H1 (cell line): Measurements from ENCODE around the gene PPP1R1B. TPM values are rescaled to one million over a fixed set of nuclear protein-coding genes. Genes with fewer than 3 reads are reported as not detected.
A peak's percentile ranks its signal among the peaks of the same experiment; 100 is the strongest.

Experiments
- CTCF ChIA-PET: fragments of 300-600 bp; sonication (Branson Sonifier 250); formaldehyde crosslinking; loops from one replicate; lab custom pipeline; 2021; ENCODE audit not compliant: partially characterized antibody; lab: Charles Lee
- POLR2A ChIA-PET: fragments of 300-600 bp; sonication (Branson Sonifier 250); formaldehyde crosslinking; loops from one replicate; lab custom pipeline; 2021; ENCODE audit warnings: inconsistent platforms; ENCODE audit not compliant: partially characterized antibody; lab: Charles Lee
- DNase-seq, 2 experiments: peaks; one replicate each; pipeline versions ENCODE4 v3.0.0 to v3.0.0-alpha.2; 2010 to 2022; ENCODE audit warnings: low spot score in 2 of 2, low read depth in 1 of 2, mixed read lengths in 1 of 2
- FAIRE-seq: peaks from 2 replicates; lab custom pipeline; 2011; peaks lifted over from hg19 to GRCh38; lab: Jason Lieb, UNC
- H2AFZ ChIP-seq: 2 replicates; pipeline ENCODE4 v1.8.1; 2012; ENCODE audit warnings: low read length, inconsistent platforms
- H2AK5ac ChIP-seq: 2 replicates; pipeline ENCODE4 v1.6.1; 2013; ENCODE audit warnings: low read depth, low read length
- H2BK120ac ChIP-seq: replicated peaks from 2 replicates; pipeline ENCODE3; 2013; ENCODE audit warnings: low read depth, low read length, inconsistent platforms
- H2BK12ac ChIP-seq: 2 replicates; pipeline ENCODE4 v1.6.1; 2013; ENCODE audit warnings: low read depth, low read length
- H2BK15ac ChIP-seq: 2 replicates; pipeline ENCODE4 v1.6.1; 2013; ENCODE audit warnings: low read length
- H2BK20ac ChIP-seq: 2 replicates; pipeline ENCODE4 v1.6.1; 2013; ENCODE audit warnings: low read length
- H2BK5ac ChIP-seq: 2 replicates; pipeline ENCODE4 v1.6.1; 2013; ENCODE audit warnings: low read depth, low read length
- H3K14ac ChIP-seq: 2 replicates; pipeline ENCODE4 v1.6.1; 2013; ENCODE audit warnings: inconsistent platforms; ENCODE audit not compliant: insufficient read length
- H3K18ac ChIP-seq: 2 replicates; pipeline ENCODE4 v1.6.1; 2013; ENCODE audit warnings: low read length; ENCODE audit errors: extremely low read depth
- H3K23ac ChIP-seq: 2 replicates; pipeline ENCODE4 v1.6.1; 2013; ENCODE audit warnings: inconsistent platforms; ENCODE audit not compliant: insufficient read length
- H3K23me2 ChIP-seq: 2 replicates; pipeline ENCODE4 v1.6.1; 2013; ENCODE audit warnings: low read depth, low read length
- H3K27ac ChIP-seq: 2 replicates; pipeline ENCODE4 v1.6.1; 2011; ENCODE audit warnings: low read depth, low read length, inconsistent platforms
- H3K27me3 ChIP-seq, 4 experiments: replicated peaks in 1 of 4; 1 replicate in 1 of 4; 2 replicates in 3 of 4; pipeline versions ENCODE4 v1.6.1 to v1.8.1; 2011 to 2013; ENCODE audit warnings: low read length in 3 of 4, mild to moderate bottlenecking in 3 of 4, inconsistent platforms in 2 of 4, mixed read lengths in 2 of 4, moderate library complexity in 1 of 4; ENCODE audit not compliant: control insufficient read depth in 3 of 4, insufficient read depth in 3 of 4; ENCODE audit errors: extremely low read depth in 1 of 4
- H3K36me3 ChIP-seq, 4 experiments: 2 replicates each; pipeline versions ENCODE4 v1.6.1 to v1.8.1; 2011 to 2013; ENCODE audit warnings: mild to moderate bottlenecking in 4 of 4, low read length in 3 of 4, moderate library complexity in 2 of 4, control low read depth in 1 of 4, inconsistent platforms in 1 of 4; ENCODE audit not compliant: insufficient read depth in 4 of 4, control insufficient read depth in 2 of 4
- H3K4ac ChIP-seq: replicated peaks from 2 replicates; pipeline ENCODE3; 2013; ENCODE audit warnings: low read length, low read depth, mixed read lengths, inconsistent platforms; ENCODE audit not compliant: insufficient read length
- H3K4me1 ChIP-seq, 4 experiments: replicated peaks in 1 of 4; 1 replicate in 1 of 4; 2 replicates in 3 of 4; pipeline versions ENCODE4 v1.6.1 to v1.8.1; 2011 to 2013; ENCODE audit warnings: low read length in 3 of 4, inconsistent platforms in 2 of 4, mixed read lengths in 1 of 4; ENCODE audit not compliant: insufficient read depth in 4 of 4, control insufficient read depth in 3 of 4
- H3K4me2 ChIP-seq, 2 experiments: 2 replicates each; pipeline versions ENCODE4 v1.6.1 to v1.8.1; 2011 to 2013; ENCODE audit warnings: low read depth in 2 of 2, low read length in 2 of 2, control low read depth in 1 of 2, inconsistent platforms in 1 of 2, mild to moderate bottlenecking in 1 of 2; ENCODE audit not compliant: insufficient read depth in 1 of 2
- H3K4me3 ChIP-seq, 4 experiments: fragments of 200-600, 300-600 bp in 1 of 4; sonication (generic), shearing (Covaris generic), sonication (Bioruptor Twin) in 1 of 4; 2 replicates each; pipeline versions ENCODE4 v1.5.1 to v1.8.1; 2011 to 2016; ENCODE audit warnings: low read length in 4 of 4, low read depth in 3 of 4, control low read depth in 2 of 4, inconsistent platforms in 2 of 4, mild to moderate bottlenecking in 2 of 4, mixed read lengths in 1 of 4, moderate library complexity in 1 of 4; ENCODE audit not compliant: insufficient read depth in 2 of 4; ENCODE audit errors: extremely low read depth in 1 of 4
- H3K56ac ChIP-seq: replicated peaks from 2 replicates; pipeline ENCODE3; 2013; ENCODE audit warnings: low read depth, mild to moderate bottlenecking, mixed read lengths, low read length, inconsistent platforms; ENCODE audit not compliant: insufficient read length
- H3K79me1 ChIP-seq: 2 replicates; pipeline ENCODE4 v1.6.1; 2013; ENCODE audit warnings: low read depth, low read length, control low read depth
- H3K79me2 ChIP-seq, 2 experiments: 2 replicates each; pipeline versions ENCODE4 v1.6.1 to v1.8.1; 2012 to 2013; ENCODE audit warnings: low read length in 2 of 2, mild to moderate bottlenecking in 2 of 2, inconsistent platforms in 1 of 2; ENCODE audit not compliant: insufficient read depth in 2 of 2, control insufficient read depth in 1 of 2
- H3K9ac ChIP-seq, 4 experiments: replicated peaks in 1 of 4; 1 replicate in 1 of 4; 2 replicates in 3 of 4; pipeline versions ENCODE4 v1.6.1 to v1.8.1; 2011 to 2013; ENCODE audit warnings: low read depth in 3 of 4, low read length in 3 of 4, control low read depth in 2 of 4, mild to moderate bottlenecking in 2 of 4, moderate library complexity in 2 of 4, inconsistent platforms in 1 of 4; ENCODE audit errors: extremely low read depth in 1 of 4
- H3K9me3 ChIP-seq, 2 experiments: 2 replicates each; pipeline versions ENCODE4 v1.6.1 to v1.8.1; 2012 to 2013; ENCODE audit warnings: mild to moderate bottlenecking in 2 of 2, moderate library complexity in 2 of 2, control low read depth in 1 of 2, inconsistent platforms in 1 of 2, low read depth in 1 of 2, low read length in 1 of 2, mixed read lengths in 1 of 2; ENCODE audit not compliant: insufficient read depth in 2 of 2
- H4K20me1 ChIP-seq, 2 experiments: replicated peaks in 1 of 2; 2 replicates each; pipeline versions ENCODE3 to v1.8.1; 2011 to 2013; ENCODE audit warnings: inconsistent platforms in 2 of 2, low read length in 2 of 2, mild to moderate bottlenecking in 1 of 2; ENCODE audit not compliant: insufficient read depth in 2 of 2, control insufficient read depth in 1 of 2
- H4K5ac ChIP-seq: 2 replicates; pipeline ENCODE4 v1.6.1; 2013; ENCODE audit warnings: low read length, low read depth, mixed read lengths, inconsistent platforms; ENCODE audit not compliant: insufficient read length
- H4K8ac ChIP-seq: 2 replicates; pipeline ENCODE4 v1.8.0; 2013; ENCODE audit warnings: mild to moderate bottlenecking, moderate library complexity, low read length, inconsistent platforms; ENCODE audit not compliant: insufficient read depth; ENCODE audit errors: extremely low read depth
- H4K91ac ChIP-seq: replicated peaks from 2 replicates; pipeline ENCODE3; 2013; ENCODE audit warnings: low read length, mixed read lengths, inconsistent platforms; ENCODE audit not compliant: insufficient read length
- TCF12 ChIP-seq: IDR thresholded peaks from 2 replicates; pipeline ENCODE4 v1.6.1; 2011; ENCODE audit warnings: low read depth, mild to moderate bottlenecking, low read length
- WGBS, 2 experiments: shearing (Covaris generic) in 1 of 2; methylation state at CpG; one replicate each; pipeline versions ENCODE4 v1.1.6 to v1.1.7; 2013 to 2015; ENCODE audit warnings: low lambda C conversion rate in 2 of 2, mixed read lengths in 2 of 2, inconsistent platforms in 1 of 2, low coverage in 1 of 2, missing lambda C conversion rate in 1 of 2; ENCODE audit not compliant: insufficient replicate concordance in 2 of 2, insufficient coverage in 1 of 2, insufficient read length in 1 of 2; ENCODE audit errors: extremely low coverage in 1 of 2, missing lambda C conversion rate in 1 of 2; 5-methylcytosine and 5-hydroxymethylcytosine counted together
- polyA plus RNA-seq, 7 experiments: library from polyadenylated mRNA; depleted of rRNA in 3 of 7; stranded (reverse) in 5 of 7; unstranded in 2 of 7; fragments of >200 nt in 5 of 7; fragments of 200-250 nt in 2 of 7; gene quantifications; 1 replicate in 5 of 7; 2 replicates in 1 of 7; 4 replicates in 1 of 7; pipeline versions ENCODE4 v1.2.1 to v1.2.3, GENCODE V29; 2011 to 2013; ENCODE audit warnings: missing spikeins in 2 of 7, mixed read lengths in 2 of 7
- total RNA-seq: library from RNA; stranded (reverse); fragmentation: NEBNext Ultra II Directional; extraction: Animal tissue kit (Norgen Biotek cat#: 25700); gene quantifications from 2 replicates; pipeline ENCODE4 v1.2.1, GENCODE V29; 2021

The PPP1R1B gene
- total and polyA plus RNA-seq, 2 of the 8 experiments (the other 6 are each of a cell fraction or from before 2014, with no cell fraction given) = 10.7 to 22.3 TPM

GRCh38 chr17:39591958-39592954, 34.5 kb upstream of the PPP1R1B start:
- no peak overlapping the region for H4K8ac ChIP-seq
- no peak for TF ChIP-seq TCF12

More at GRCh38 chr17:39591958-39592954, 34.5 kb upstream of the PPP1R1B start:
- Histone ChIP-seq H2BK5ac (no peak overlapping the region), H3K18ac (no peak overlapping the region), H3K4me2 (peak overlapping the region; percentile 62 to 66), H2BK12ac (no peak overlapping the region), H2BK20ac (no peak overlapping the region), H2AK5ac (no peak overlapping the region), H3K27me3 (peaks cover 23 to 50% (median 47%) of the 10 kb centered on the region in 4 experiments), H3K14ac (no peak overlapping the region), H4K5ac (no peak overlapping the region), H3K4me1 (peaks cover 5 to 29% (median 17%) of the 10 kb centered on the region in 4 experiments), H3K9me3 (no peaks in the 10 kb centered on the region), H3K23ac (no peak overlapping the region), H3K9ac (no peak overlapping the region), H4K20me1 (peaks cover 0 to 3% of the 10 kb centered on the region in 2 experiments), H3K23me2 (peaks cover 8% of the 10 kb centered on the region; the same call in 1 of the 2 replicates), H3K79me2 (no peaks in the 10 kb centered on the region), H3K36me3 (no peaks in the 10 kb centered on the region), H2BK15ac (peak overlapping the region; percentile 3; the same call in 1 of the 2 replicates), H2AFZ (no peak overlapping the region), H3K27ac (no peak overlapping the region), H3K4ac (no peak overlapping the region), H3K79me1 (no peaks in the 10 kb centered on the region), H3K4me3 (peak overlapping the region in 2 of 4 experiments; percentile 23 to 44; a peak in 5 of 8 replicates), H3K56ac (no peak overlapping the region), H2BK120ac (no peak overlapping the region), H4K91ac (no peak overlapping the region)
- 9% methylated on average over 20 of the region's 22 CpGs; no CpG with 5 or more reads in 1 of the 2 experiments for WGBS, 2 experiments
- CTCF ChIA-PET = interaction anchor here (1.0 to 6.9 kb wide), 6 partner anchors 14 to 384 kb away, joined by 3 to 46 read pairs (median 3); no protein-coding TSS in a partner anchor
- FAIRE-seq (peak; percentile 92), DNase-seq (peak in 1 of 2 experiments; percentile 90)
- POLR2A ChIA-PET = no interaction called here
